ENCODE measurements around the gene PDGFA. TPM values are rescaled to one million over a fixed set of nuclear protein-coding genes. Genes with fewer than 3 reads are reported as not detected.

The PDGFA gene
- polyA plus RNA-seq, 3 donors from 2014 or later, result 0.29 to 0.59 TPM; not detected in 1

DNA sequence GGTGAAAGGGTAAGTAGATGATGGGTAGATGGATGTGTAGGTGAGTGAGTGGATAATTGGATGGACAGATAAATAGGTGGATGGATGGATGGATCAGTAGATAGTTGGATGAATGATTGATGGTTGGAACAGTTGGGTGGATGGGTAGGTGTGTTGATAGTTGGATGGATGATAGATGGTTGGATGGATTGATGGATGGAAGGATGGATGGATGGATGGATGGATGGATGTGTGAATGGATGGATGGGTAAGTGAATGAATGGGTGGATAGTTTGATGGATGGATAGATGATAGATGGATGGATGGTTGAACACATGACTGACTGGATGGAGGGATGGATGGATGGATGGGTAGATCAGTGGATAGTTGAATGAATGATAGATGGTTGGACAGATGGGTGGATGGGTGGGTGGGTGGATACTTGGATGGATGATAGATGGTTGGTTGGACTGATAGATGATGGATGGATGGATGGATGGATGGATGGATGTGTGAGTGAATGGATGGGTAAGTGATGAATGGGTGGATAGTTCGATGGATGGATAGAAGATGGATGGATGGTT, 37.0 kb downstream of the PDGFA start:
- H3K9me3 Mint-ChIP-seq, result peaks cover 0 to 8% (median under 1%) of the 10 kb centered on the region in 6 donors
- no peaks in the 10 kb centered on the region for H3K4me1 Mint-ChIP-seq
- H3K27ac Mint-ChIP-seq, result peak overlapping the region in 1 of 6 donors; percentile 13
- peaks cover 1 to 5% (median 5%) of the 10 kb centered on the region in 3 donors for H3K27me3 Mint-ChIP-seq (ENCODE audit: low read depth in 3 of 3)
- H3K4me3 Mint-ChIP-seq, result no peak overlapping the region
- peaks cover 4 to 10% (median 6%) of the 10 kb centered on the region in 3 donors for H3K36me3 Mint-ChIP-seq
- no peak for DNase-seq

DNA sequence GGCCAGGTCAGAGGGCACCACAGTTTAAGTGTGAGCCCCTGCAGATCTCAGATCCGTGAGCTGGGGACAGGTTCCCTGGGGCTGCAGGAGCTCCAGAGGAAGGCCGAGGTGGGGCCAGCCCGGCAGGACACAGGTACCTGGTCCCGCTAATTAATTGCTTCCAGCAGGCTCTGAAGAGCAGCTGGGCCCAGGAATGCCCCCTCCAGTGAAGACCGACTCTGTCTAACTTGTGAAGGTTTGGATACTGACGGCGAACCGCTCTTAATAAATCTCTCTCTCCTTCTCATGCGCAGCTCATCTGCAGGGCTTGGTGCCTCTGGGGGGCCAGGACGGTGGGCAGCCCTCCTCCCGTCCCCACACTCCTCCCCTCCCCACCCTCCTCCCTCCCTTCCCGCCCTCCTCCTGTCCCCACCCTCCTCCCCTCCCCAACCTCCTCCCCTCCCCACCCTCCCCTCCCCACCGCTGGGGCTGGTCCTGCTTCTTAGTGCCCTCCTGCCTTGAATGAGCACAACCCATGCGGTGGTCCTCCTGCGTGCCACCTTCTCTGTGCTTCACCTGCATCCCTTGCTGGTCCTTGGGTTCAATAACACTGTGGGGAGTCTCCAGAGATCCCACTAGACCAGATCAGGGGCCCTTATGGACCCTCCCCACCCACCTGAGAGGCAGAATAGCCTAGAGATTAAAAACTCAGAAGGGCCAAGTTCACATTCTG, 38.3 kb downstream of the PDGFA start:
- no peak overlapping the region for H3K27ac Mint-ChIP-seq
- peaks cover 4 to 10% (median 6%) of the 10 kb centered on the region in 3 donors for H3K36me3 Mint-ChIP-seq
- H3K9me3 Mint-ChIP-seq, result peaks cover 0 to 8% (median under 1%) of the 10 kb centered on the region in 6 donors
- no peak for DNase-seq
- no peak overlapping the region for H3K4me3 Mint-ChIP-seq
- H3K4me1 Mint-ChIP-seq, result no peaks in the 10 kb centered on the region
- peaks cover 1 to 7% (median 3%) of the 10 kb centered on the region in 3 donors for H3K27me3 Mint-ChIP-seq (ENCODE audit: low read depth in 3 of 3)

DNA sequence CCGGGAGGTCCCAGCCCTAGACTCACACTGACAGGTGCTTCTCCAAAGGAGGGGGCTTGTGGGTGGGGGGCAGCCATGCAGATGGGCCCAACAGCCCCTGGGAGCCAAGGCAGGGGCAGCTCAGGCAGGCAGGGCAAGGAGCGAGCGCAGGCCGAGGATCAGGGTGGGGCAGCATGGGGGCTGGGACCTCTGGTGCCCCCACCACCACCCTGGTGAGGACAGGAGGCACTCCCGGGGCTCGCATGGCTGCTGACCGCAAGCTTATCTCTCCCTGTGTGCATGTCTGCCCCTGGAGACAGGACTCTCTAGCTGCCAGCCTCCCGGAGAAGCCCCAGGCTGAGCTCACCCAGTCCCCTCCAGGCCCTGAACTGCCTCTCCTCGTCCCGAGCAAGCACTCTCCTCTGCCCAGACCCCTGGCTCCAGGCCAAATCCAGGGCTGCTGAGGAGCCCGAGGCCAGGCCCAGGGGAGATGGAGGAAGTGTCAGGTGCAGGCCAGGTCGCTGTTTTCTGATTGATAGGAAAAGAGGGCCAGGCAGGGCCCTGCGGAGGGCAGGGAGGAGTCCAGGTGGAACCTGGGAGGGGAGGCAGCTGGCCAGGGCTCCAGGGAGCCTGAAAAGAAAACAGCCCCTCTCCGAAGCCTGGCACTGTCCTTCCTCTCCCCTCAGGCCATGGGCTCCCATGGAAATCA, 39.0 kb downstream of the PDGFA start:
- Mint-ChIP-seq H3K9me3 (peaks cover 0 to 8% (median under 1%) of the 10 kb centered on the region in 6 donors), H3K27me3 (ENCODE audit: low read depth in 3 of 3) (peaks cover 1 to 8% (median 3%) of the 10 kb centered on the region in 3 donors), H3K27ac (no peak overlapping the region), H3K4me1 (no peaks in the 10 kb centered on the region), H3K36me3 (peaks cover 4 to 10% (median 6%) of the 10 kb centered on the region in 3 donors), H3K4me3 (no peak overlapping the region)
- DNase-seq, result no peak

DNA sequence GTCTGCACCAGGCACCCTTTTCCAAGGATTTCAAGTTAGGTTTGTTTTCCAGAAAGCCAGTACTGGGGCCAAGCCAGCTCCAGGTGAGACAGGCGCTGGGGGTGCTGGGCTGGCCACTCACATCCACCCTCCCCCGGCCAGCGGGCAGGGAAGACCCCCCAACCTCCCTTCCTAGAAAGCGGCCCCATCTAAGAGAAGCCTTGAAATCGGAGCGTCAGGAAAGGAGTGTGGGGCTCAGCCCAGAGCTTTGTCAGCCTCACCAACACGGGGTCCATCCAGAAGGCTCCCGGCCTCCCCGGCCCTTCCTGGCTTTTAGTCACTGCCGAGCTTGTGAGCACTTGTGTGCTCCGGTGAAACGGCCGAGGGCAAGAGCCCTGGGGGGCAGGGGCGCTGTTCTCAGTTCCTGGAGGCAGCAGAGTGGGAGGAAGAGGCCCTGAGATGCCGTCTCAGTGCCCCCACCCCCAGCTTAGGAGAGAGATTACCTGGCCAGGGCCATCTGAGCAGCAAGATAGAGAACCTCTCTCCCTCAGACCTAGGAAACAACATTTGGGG, 39.6 kb downstream of the PDGFA start:
- Mint-ChIP-seq H3K9me3 (peaks cover 0 to 8% (median under 1%) of the 10 kb centered on the region in 6 donors), H3K27me3 (ENCODE audit: low read depth in 3 of 3) (peaks cover 1 to 8% (median 3%) of the 10 kb centered on the region in 3 donors), H3K4me1 (no peaks in the 10 kb centered on the region), H3K27ac (no peak overlapping the region), H3K4me3 (no peak overlapping the region), H3K36me3 (peaks cover 4 to 10% (median 6%) of the 10 kb centered on the region in 3 donors)
- DNase-seq, result no peak

DNA sequence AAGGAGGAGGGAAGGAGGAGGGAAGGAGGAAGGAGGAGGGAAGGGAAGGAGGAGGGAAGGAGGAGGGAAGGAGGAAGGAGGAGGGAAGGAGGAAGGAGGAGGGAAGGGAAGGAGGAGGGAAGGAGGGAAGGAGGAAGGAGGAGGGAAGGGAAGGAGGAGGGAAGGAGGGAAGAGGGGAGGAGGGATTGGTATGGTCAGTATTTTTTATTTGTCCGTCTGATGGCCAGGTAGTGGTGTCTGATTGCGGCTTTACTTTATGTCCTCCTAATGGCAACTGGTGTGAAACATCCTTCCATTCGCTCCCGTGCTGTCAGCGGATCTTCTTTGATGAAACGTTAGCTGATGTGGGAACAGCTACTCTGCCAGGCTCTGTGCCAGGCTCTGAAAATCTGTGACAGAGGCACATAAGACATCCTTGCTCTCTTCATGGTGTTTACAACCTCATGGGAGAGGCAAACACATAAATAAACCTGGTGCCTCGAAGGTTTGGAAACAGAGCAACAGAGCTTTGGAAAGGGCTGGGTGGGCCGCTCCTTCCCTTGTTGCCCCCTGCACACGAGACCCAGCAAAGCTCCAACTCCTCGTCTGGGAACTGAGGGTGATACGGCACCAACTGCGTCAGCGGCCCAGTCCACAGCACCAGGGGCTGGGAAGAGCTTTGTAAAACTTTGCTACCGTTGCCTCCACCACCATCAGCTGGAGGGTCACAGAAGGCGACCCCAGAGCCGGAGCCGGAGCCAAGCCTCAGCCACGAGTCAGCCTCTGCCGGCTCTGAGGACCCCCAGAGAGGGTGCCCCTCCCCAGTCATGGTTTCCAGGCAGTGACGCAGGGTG, 40.3 kb downstream of the PDGFA start:
- H3K9me3 Mint-ChIP-seq, result peaks cover 0 to 8% (median under 1%) of the 10 kb centered on the region in 6 donors
- H3K4me1 Mint-ChIP-seq, result no peaks in the 10 kb centered on the region
- peaks cover 1 to 8% (median 3%) of the 10 kb centered on the region in 3 donors for H3K27me3 Mint-ChIP-seq (ENCODE audit: low read depth in 3 of 3)
- no peak for DNase-seq
- H3K27ac Mint-ChIP-seq, result no peak overlapping the region
- peaks cover 4 to 10% (median 6%) of the 10 kb centered on the region in 3 donors for H3K36me3 Mint-ChIP-seq
- H3K4me3 Mint-ChIP-seq, result no peak overlapping the region

DNA sequence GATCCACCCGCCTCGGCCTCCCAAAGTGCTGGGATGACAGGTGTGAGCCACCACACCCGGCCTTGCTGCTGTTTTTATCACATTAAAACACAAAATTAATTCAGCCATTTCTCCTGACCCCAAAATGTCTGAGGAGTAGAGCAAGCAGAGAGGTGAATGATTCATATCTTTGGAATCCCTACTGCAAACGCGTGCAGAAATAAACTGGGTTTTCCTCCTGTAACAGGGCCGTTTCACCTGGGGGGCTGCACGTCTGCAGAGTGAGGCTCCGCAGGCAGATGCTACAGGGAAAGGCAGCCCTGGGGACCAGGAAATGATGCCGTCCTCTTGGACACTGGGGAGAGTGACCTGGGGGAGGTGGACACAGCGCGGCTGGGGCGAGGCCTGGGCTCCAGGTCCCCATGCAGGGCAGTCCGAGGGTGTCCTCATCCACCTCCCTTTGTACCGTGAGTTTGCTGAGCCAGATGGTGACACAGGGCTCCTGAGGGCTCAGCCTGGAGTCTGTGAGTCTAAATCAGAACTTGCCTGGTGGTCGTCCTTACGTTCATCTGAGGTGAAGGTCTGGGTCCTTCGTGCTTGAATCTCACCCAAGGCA, 41.9 kb downstream of the PDGFA start:
- Mint-ChIP-seq H3K4me3 (no peak overlapping the region), H3K9me3 (peaks cover 0 to 5% (median 3%) of the 10 kb centered on the region in 6 donors), H3K27me3 (ENCODE audit: low read depth in 3 of 3) (peaks cover 1 to 6% (median 3%) of the 10 kb centered on the region in 3 donors)

DNA sequence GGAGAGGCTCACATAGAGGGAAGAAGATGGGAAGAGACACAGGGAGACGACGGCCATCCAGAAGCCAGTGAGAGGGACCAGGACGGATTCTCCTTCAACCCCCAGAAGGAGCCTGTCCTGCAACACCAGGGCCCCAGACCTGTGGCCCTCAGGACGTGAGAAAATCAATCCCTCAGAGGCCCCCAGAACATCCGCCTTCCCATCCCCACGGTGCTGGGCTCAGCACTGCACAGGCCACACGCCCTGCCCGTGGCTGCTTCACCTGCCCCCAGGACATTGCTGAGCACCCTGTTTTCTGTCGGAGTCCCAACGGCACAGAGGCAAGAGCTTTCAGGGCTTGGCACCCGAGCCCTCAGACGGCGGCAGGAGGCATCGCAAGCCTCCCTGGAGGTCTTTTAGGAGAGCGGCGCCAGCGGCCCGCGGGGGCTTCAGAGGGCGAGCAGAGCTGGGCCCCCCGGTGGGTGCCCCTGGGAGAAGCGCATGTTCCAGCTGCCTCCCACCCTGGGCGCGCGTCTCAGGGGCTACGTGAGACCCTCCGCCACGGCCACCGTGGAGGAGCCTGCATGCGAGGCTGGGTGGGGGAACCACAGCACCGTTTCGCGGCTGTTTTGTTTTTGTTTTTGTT, 42.8 kb downstream of the PDGFA start:
- Mint-ChIP-seq H3K27me3 (ENCODE audit: low read depth in 3 of 3) (peaks cover 0 to 4% (median 3%) of the 10 kb centered on the region in 3 donors), H3K36me3 (peaks cover 0 to 3% (median 3%) of the 10 kb centered on the region in 3 donors)

More for the DNA sequence above, 41.9 kb downstream of the PDGFA start:
- H3K4me1 Mint-ChIP-seq, result no peaks in the 10 kb centered on the region
- DNase-seq, result no peak
- H3K27ac Mint-ChIP-seq, result no peak overlapping the region
- H3K36me3 Mint-ChIP-seq, result peaks cover 4 to 8% (median 7%) of the 10 kb centered on the region in 3 donors

DNA sequence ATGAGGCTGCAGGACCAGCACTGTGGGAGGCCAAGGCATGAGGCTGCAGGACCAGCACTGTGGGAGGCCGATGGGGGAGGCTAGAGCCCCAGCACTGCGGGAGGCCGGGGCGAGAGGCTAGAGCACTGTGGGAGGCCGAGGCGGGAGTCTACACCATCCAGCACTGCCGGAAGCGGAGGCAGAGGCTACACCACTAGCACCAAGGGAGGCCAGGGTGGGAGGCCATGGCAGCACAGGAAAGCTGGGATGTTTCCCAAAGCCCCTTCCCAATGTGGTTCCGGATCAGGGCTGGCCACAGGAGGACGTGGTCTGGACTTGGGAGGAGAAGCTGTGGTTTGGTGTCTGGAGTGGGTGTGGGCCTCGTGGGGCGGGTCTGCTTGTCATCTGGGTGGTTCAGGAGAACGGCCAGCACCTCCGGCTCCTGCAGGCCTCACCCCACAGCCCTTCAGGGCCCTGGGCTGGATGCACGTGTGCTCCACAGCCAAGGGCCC, 43.6 kb downstream of the PDGFA start:
- no peak for DNase-seq
- H3K27me3 Mint-ChIP-seq (ENCODE audit: low read depth in 3 of 3), result peaks cover 0 to 6% (median 3%) of the 10 kb centered on the region in 3 donors

More for the DNA sequence above, 42.8 kb downstream of the PDGFA start:
- DNase-seq, result no peak
- Mint-ChIP-seq H3K27ac (no peak overlapping the region), H3K9me3 (peaks cover 0 to 5% (median 0%) of the 10 kb centered on the region in 6 donors), H3K4me1 (no peaks in the 10 kb centered on the region), H3K4me3 (no peak overlapping the region)

DNA sequence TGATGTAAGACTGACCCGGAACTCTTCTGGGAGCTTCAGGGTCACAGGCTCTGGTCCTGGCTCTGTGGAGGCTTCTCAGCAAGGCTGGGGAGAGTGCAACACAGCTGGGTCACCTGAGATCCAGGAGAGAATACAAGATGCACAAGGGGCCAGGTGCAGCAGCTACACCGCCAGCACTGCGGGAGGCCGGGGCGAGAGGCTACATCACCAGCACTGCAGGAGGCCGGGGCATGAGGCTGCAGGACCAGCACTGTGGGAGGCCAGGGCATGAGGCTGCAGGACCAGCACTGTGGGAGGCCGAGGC, 44.3 kb downstream of the PDGFA start:
- Mint-ChIP-seq H3K9me3 (peaks cover 0 to 5% (median 0%) of the 10 kb centered on the region in 6 donors), H3K4me3 (no peak overlapping the region), H3K27me3 (ENCODE audit: low read depth in 3 of 3) (peaks cover 0 to 6% (median 3%) of the 10 kb centered on the region in 3 donors), H3K36me3 (peaks cover 0 to 3% (median 3%) of the 10 kb centered on the region in 3 donors), H3K4me1 (no peaks in the 10 kb centered on the region), H3K27ac (no peak overlapping the region)
- no peak for DNase-seq

More for the DNA sequence above, 43.6 kb downstream of the PDGFA start:
- Mint-ChIP-seq H3K4me3 (no peak overlapping the region), H3K27ac (no peak overlapping the region), H3K36me3 (peaks cover 0 to 3% (median 3%) of the 10 kb centered on the region in 3 donors), H3K9me3 (peaks cover 0 to 5% (median 0%) of the 10 kb centered on the region in 6 donors), H3K4me1 (no peaks in the 10 kb centered on the region)

DNA sequence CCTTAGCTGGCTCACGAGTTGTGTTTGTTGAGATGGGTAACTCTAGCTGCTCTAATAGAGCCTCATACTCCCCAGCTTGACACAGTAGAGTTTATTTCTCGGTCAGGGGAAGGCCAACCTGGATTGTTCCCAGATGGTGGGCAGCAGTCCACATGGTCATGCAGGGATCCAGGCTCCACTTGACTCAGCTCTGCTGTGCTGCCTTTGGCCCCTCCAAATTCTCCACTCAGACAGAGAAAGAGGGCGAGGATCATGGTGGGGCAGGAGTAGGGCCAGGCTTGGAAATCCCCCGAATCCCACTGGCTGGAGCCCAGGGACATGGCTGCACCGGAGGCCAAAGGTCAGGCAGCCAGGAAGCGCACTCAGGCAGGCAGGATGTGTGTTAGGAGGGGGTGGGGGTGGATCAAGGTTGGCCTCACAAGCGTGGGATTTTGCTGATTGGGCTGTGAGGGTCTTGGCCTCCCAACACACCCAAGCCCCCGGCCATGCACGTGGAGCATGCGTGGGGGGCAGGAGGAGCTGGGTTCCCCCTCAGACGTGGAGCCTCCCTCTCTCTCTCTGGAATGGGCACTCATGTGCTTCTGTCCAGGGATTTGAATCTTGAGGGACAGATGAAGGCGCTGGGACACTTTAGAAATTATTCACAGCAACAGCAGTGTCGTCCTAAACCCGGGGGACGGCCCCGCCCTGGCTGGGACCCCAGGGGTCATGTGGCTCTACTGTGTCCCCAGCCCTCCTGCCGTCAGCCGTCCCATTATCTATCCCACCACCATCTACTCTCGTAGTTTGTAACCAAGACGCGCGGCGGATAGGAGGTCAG, 44.8 kb downstream of the PDGFA start:
- no peak for DNase-seq
- no peak overlapping the region for H3K27ac Mint-ChIP-seq
- H3K9me3 Mint-ChIP-seq, result peaks cover 0 to 5% (median 0%) of the 10 kb centered on the region in 6 donors
- no peak overlapping the region for H3K4me3 Mint-ChIP-seq
- H3K36me3 Mint-ChIP-seq, result peaks cover 0 to 3% (median 3%) of the 10 kb centered on the region in 3 donors
- H3K4me1 Mint-ChIP-seq, result peaks cover under 1% of the 10 kb centered on the region in 2 donors
- peaks cover 1 to 6% (median 3%) of the 10 kb centered on the region in 3 donors for H3K27me3 Mint-ChIP-seq (ENCODE audit: low read depth in 3 of 3)

DNA sequence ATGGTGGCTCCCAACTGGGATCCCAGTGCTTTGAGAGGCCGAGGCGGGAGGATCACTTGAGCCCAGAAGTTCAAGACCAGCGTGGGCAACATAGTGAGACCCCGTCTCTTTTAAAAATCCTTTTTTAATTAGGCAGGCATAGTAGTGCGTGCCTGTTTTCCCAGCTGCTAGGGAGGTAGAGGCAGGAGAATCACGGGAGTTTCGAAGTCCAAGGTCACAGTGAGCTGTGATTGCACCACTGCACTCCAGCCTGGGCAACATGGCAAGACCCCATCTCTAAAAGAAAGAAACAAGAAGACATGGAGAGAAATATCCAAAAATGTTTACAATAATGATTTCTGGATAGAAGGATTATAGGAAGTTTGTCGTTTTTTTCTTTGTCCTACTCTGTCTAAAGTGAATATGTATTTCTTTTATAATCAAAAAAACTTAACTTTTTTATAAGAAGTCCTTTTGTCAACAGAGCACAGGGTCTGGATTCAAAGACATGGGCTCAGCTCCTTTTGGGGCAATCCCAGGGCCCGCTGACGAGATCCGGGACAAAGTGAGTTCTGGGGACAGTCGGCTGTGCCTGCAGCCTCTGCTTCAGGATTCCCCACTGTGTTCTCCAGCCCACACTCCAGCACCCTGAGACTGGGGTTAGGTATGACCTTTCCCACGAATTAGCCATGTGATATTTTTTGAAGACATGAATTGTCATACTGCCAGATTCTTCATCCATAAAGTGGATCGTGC, 45.6 kb downstream of the PDGFA start:
- Mint-ChIP-seq H3K27ac (no peak overlapping the region), H3K27me3 (ENCODE audit: low read depth in 3 of 3) (peaks cover 2 to 4% (median 3%) of the 10 kb centered on the region in 3 donors), H3K36me3 (peaks cover 0 to 3% (median 0%) of the 10 kb centered on the region in 3 donors), H3K9me3 (peaks cover 0 to 5% (median 0%) of the 10 kb centered on the region in 6 donors), H3K4me1 (peaks cover 7 to 8% of the 10 kb centered on the region in 2 donors), H3K4me3 (no peak overlapping the region)
- DNase-seq, result no peak
